Kidney (tissue), 14 donors: ENCODE results near the gene CHST2. TPM values are rescaled to one million over a fixed set of nuclear protein-coding genes. Genes with fewer than 3 reads are reported as not detected.

ENCODE experiments used
- DNase-seq, 5 donors: peaks; one replicate each; pipeline ENCODE4 v3.0.0-alpha.2; 2013 to 2020
- FAIRE-seq: peaks from 2 replicates; lab custom pipeline; 2012; peaks lifted over from hg19 to GRCh38; lab: Jason Lieb, UNC
- H3K27ac ChIP-seq, 2 donors: one replicate each; pipeline ENCODE4 v1.7.0; 2013; ENCODE audit warnings: low read depth in 2 of 2, low read length in 2 of 2, inconsistent platforms in 1 of 2
- H3K27me3 ChIP-seq: one replicate; pipeline ENCODE4 v1.7.1; 2013; ENCODE audit warnings: low read length, inconsistent platforms; ENCODE audit not compliant: control insufficient read depth, insufficient read depth
- H3K36me3 ChIP-seq, 3 donors: one replicate each; pipeline versions ENCODE4 v1.7.0 to v1.7.1; 2013; ENCODE audit warnings: low read length in 3 of 3, control low read depth in 1 of 3, inconsistent platforms in 1 of 3; ENCODE audit not compliant: insufficient read depth in 3 of 3, control insufficient read depth in 2 of 3
- H3K4me1 ChIP-seq, 3 donors: one replicate each; pipeline versions ENCODE4 v1.7.0 to v1.7.1; 2013; ENCODE audit warnings: low read length in 3 of 3, inconsistent platforms in 1 of 3, low read depth in 1 of 3; ENCODE audit not compliant: control insufficient read depth in 2 of 3, insufficient read depth in 2 of 3
- H3K4me3 ChIP-seq, 3 donors: one replicate each; pipeline versions ENCODE4 v1.7.0 to v1.8.1; 2013; ENCODE audit warnings: low read length in 3 of 3, control low read depth in 1 of 3, inconsistent platforms in 1 of 3
- H3K9ac ChIP-seq, 3 donors: one replicate each; pipeline versions ENCODE4 v1.7.0 to v1.7.1; 2013; ENCODE audit warnings: low read length in 3 of 3, control low read depth in 1 of 3, inconsistent platforms in 1 of 3
- H3K9me3 ChIP-seq, 3 donors: one replicate each; pipeline versions ENCODE4 v1.7.0 to v1.7.1; 2013; ENCODE audit warnings: low read length in 3 of 3, control low read depth in 1 of 3, inconsistent platforms in 1 of 3; ENCODE audit not compliant: control insufficient read depth in 2 of 3, insufficient read depth in 1 of 3
- intact Hi-C: fragments of 100-400 bp; cut with DNase I; formaldehyde crosslinking; loops from one replicate; pipeline ENCODE4 v1.11.1; 2022
- polyA plus RNA-seq: library from polyadenylated mRNA; stranded (reverse); fragments of 350-450 nt; fragmentation: Illumina TruSeq; extraction: RNeasy Lipid Tissue Mini Kit (QIAGEN cat#74804); gene quantifications from one replicate; pipeline ENCODE4 v1.2.3, GENCODE V29; 2014; ENCODE audit warnings: low read depth, low replicate concordance; ENCODE audit not compliant: insufficient read depth
- total RNA-seq: library from RNA; stranded (reverse); fragmentation: NEBNext Ultra II Directional; extraction: Animal tissue kit (Norgen Biotek cat#: 25700); gene quantifications from one replicate; pipeline ENCODE4 v1.2.1, GENCODE V29; 2021
- TF ChIP-seq, protein P1 (sequence below): IDR thresholded peaks from 3 replicates; pipeline ENCODE4 v1.5.1; 2012; ENCODE audit warnings: mild to moderate bottlenecking, moderate library complexity, borderline replicate concordance; ENCODE audit not compliant: insufficient read depth; ENCODE audit errors: extremely low read depth
- donor health status: control.
- donor health status: control.
- donor health status: control.
- donor health status: control.
- donor health status: control.
- donor health status: DM: yes; HTN: yes; CAD: no.
- donor health status: Normal renal cell carcinoma (clear cell type).

Gene CHST2
- total and polyA plus RNA-seq, 2 donors from 2014 or later, result 4.4 to 6.0 TPM

DNA sequence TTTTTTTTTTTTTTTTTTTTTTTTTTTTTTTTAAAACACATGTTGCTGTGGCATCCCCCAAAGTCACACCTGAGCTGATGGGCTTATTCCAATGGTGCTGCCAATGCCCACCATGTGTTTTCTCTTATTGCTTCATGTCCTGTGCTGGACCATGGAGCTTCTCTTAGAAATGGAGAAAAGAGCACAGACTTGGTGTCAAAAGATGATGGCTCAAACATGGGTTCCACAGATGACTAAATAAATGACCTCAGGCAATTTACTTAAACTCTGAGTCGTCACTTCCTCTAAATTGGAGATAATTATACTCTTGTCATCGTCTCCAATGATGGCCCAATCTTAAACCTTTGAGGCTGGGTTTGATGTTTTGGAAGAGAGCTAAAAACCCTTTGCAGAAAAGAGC, 28.1 kb downstream of the CHST2 start:
- FAIRE-seq, result no peak
- Histone ChIP-seq H3K36me3 (no peaks in the 10 kb centered on the region), H3K4me1 (peaks cover 0 to 4% (median 3%) of the 10 kb centered on the region in 3 donors), H3K27me3 (no peaks in the 10 kb centered on the region), H3K9ac (no peak overlapping the region), H3K4me3 (no peak overlapping the region), H3K27ac (no peak overlapping the region), H3K9me3 (no peaks in the 10 kb centered on the region)
- no peak for DNase-seq
- TF ChIP-seq, protein P1, sequence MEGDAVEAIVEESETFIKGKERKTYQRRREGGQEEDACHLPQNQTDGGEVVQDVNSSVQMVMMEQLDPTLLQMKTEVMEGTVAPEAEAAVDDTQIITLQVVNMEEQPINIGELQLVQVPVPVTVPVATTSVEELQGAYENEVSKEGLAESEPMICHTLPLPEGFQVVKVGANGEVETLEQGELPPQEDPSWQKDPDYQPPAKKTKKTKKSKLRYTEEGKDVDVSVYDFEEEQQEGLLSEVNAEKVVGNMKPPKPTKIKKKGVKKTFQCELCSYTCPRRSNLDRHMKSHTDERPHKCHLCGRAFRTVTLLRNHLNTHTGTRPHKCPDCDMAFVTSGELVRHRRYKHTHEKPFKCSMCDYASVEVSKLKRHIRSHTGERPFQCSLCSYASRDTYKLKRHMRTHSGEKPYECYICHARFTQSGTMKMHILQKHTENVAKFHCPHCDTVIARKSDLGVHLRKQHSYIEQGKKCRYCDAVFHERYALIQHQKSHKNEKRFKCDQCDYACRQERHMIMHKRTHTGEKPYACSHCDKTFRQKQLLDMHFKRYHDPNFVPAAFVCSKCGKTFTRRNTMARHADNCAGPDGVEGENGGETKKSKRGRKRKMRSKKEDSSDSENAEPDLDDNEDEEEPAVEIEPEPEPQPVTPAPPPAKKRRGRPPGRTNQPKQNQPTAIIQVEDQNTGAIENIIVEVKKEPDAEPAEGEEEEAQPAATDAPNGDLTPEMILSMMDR, result no peak
- intact Hi-C loops, result no loop called here

DNA sequence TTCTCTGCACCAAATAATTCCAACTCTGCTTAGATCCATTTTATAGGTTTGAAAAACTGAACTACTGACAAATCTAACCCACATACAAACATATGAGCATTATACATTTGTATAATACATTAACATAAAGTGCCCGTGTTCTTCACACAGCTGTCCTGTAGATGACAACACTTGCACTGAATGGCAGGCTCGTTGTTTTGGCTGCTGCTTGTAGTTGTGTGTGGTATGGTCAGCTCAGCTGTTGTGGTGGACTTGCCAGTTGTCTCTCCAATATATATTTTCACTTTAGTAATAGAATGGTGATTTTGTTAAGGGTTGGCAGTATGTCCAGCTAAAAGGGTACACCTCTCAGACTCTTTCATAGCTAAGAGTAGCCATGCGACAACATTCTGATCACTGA, 30.5 kb downstream of the CHST2 start:
- intact Hi-C loops, result no loop called here
- H3K9ac ChIP-seq, result no peak overlapping the region
- H3K27me3 ChIP-seq, result no peaks in the 10 kb centered on the region
- TF ChIP-seq, protein P1, result no peak
- no peak for FAIRE-seq
- DNase-seq, result no peak
- H3K4me1 ChIP-seq, result peaks cover 0 to 4% (median 3%) of the 10 kb centered on the region in 3 donors
- no peaks in the 10 kb centered on the region for H3K9me3 ChIP-seq
- no peaks in the 10 kb centered on the region for H3K36me3 ChIP-seq
- no peak overlapping the region for H3K27ac ChIP-seq
- no peak overlapping the region for H3K4me3 ChIP-seq

DNA sequence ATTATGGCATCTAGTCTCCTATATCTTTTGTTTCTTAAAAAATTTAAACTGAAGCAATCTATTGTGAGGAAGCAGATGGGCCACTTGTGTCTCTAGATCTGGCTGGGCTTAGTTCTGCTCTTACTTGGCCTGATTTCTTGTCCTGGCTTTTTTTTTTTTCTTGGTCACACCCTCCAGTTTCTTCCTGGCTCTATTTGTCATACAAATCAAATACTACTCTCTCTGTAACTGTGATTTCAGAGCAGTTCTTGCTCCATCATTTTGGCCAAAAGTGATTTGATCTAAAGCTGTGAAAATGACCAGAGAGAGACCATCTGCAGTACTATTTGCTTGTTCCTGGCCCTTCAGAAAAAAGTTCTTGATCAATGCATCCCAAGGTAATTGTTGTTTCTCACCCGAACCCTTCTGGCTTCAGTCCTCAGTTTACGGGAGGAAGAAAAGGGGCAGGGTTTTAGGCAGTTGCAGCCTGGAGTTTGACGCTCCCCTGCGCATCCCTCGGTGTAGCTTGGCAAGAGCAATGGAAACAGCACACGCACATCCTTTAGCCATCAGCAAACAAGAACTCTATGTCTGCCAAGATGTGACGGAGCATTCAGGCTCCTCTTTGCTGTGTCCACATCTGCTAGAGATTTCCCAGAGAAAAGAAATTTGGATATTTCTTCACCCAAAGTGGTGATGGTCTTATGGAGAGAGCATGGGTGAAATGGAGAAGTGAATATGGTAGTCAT, 31.6 kb downstream of the CHST2 start:
- intact Hi-C loops, result no loop called here
- Histone ChIP-seq H3K4me3 (no peak overlapping the region), H3K4me1 (peaks cover 0 to 3% (median 0%) of the 10 kb centered on the region in 3 donors), H3K27me3 (no peaks in the 10 kb centered on the region), H3K36me3 (no peaks in the 10 kb centered on the region), H3K27ac (no peak overlapping the region), H3K9ac (no peak overlapping the region), H3K9me3 (no peaks in the 10 kb centered on the region)
- TF ChIP-seq, protein P1, result no peak
- DNase-seq (no peak), FAIRE-seq (no peak)
